Measurements from ENCODE around the gene CA10. TPM values are rescaled to one million over a fixed set of nuclear protein-coding genes. Genes with fewer than 3 reads are reported as not detected.

The CA10 gene
- total RNA-seq, 1 experiment from 2014 or later, result 0.46 TPM

- no CpG with 5 or more reads among the region's 3 CpGs for WGBS (ENCODE audit: extremely low coverage, insufficient read length, low lambda C conversion rate)
- H3K9me3 Mint-ChIP-seq, result peaks cover 3 to 5% of the 10 kb centered on the region in 2 experiments; a peak in 3 of 5 replicates
Observed at GRCh38 chr17:51612692-51613091, 545.8 kb downstream of the CA10 start.

More at GRCh38 chr17:51612692-51613091, 545.8 kb downstream of the CA10 start:
- no peak for DNase-seq
- no peak overlapping the region for H3K27ac ChIP-seq (ENCODE audit: insufficient read length, low read depth, low read length)
- H3K79me1 ChIP-seq (ENCODE audit: insufficient read depth, low read depth, low read length, poor library complexity, severe bottlenecking), result no peaks in the 10 kb centered on the region
- H3K4me1 Mint-ChIP-seq, result peaks cover 6 to 10% of the 10 kb centered on the region in 2 experiments; a peak in 3 of 4 replicates
- H3K4me1 ChIP-seq (ENCODE audit: insufficient read depth, low read length), result no peaks in the 10 kb centered on the region; the same call in 1 of the 2 replicates
- no peak overlapping the region for H4K8ac ChIP-seq (replicated peaks; ENCODE audit: insufficient read length, low read depth, low read length)
- H3K27me3 Mint-ChIP-seq (ENCODE audit: low read depth), result no peaks in the 10 kb centered on the region
- no peak overlapping the region for H2AFZ ChIP-seq (ENCODE audit: low read length)
- H2BK120ac ChIP-seq (ENCODE audit: low read depth, low read length, poor library complexity, severe bottlenecking), result no peak overlapping the region
- H3K23ac ChIP-seq (ENCODE audit: insufficient read length, low read depth, low read length), result no peak overlapping the region
- no peak overlapping the region for H2BK5ac ChIP-seq (ENCODE audit: insufficient read length, low read length)
- H2BK12ac ChIP-seq (ENCODE audit: insufficient read length, low read depth, low read length), result no peak overlapping the region
- no peak overlapping the region for H3K56ac ChIP-seq (ENCODE audit: insufficient read length, low read depth, low read length)
- no peak overlapping the region for H3K14ac ChIP-seq (ENCODE audit: insufficient read depth, low read length)
- H3K9ac ChIP-seq (ENCODE audit: extremely low read depth, insufficient read length, low read length), result no peak overlapping the region
- no peak overlapping the region for H4K91ac ChIP-seq (ENCODE audit: insufficient read length, low read depth, low read length)
- H2BK15ac ChIP-seq (ENCODE audit: low read depth, low read length), result no peak overlapping the region
- H3K27ac Mint-ChIP-seq, result no peak overlapping the region
- no peak overlapping the region for H3K4me3 Mint-ChIP-seq
- no peak overlapping the region for H3K4ac ChIP-seq (ENCODE audit: low read depth, low read length)
- H3K23me2 ChIP-seq (ENCODE audit: insufficient read length, low read depth, low read length, poor library complexity, severe bottlenecking), result no peaks in the 10 kb centered on the region
- no peaks in the 10 kb centered on the region for H3K27me3 ChIP-seq (ENCODE audit: insufficient read depth, low read length)
- peaks cover 0 to 4% (median 2%) of the 10 kb centered on the region in 3 experiments; a peak in 4 of 7 replicates for H3K36me3 Mint-ChIP-seq (ENCODE audit: insufficient read depth in 1 of 3, low read depth in 3 of 3)
- TF ChIP-seq, protein P1, sequence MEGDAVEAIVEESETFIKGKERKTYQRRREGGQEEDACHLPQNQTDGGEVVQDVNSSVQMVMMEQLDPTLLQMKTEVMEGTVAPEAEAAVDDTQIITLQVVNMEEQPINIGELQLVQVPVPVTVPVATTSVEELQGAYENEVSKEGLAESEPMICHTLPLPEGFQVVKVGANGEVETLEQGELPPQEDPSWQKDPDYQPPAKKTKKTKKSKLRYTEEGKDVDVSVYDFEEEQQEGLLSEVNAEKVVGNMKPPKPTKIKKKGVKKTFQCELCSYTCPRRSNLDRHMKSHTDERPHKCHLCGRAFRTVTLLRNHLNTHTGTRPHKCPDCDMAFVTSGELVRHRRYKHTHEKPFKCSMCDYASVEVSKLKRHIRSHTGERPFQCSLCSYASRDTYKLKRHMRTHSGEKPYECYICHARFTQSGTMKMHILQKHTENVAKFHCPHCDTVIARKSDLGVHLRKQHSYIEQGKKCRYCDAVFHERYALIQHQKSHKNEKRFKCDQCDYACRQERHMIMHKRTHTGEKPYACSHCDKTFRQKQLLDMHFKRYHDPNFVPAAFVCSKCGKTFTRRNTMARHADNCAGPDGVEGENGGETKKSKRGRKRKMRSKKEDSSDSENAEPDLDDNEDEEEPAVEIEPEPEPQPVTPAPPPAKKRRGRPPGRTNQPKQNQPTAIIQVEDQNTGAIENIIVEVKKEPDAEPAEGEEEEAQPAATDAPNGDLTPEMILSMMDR (conservative IDR thresholded peaks at IDR 0.05), result no peak
- no peak overlapping the region for H4K5ac ChIP-seq (ENCODE audit: insufficient read length, low read depth, low read length)
- H4K20me1 ChIP-seq (ENCODE audit: control insufficient read depth, insufficient read depth, insufficient read length), result no peaks in the 10 kb centered on the region
- no peak overlapping the region for H2BK20ac ChIP-seq (ENCODE audit: low read depth, low read length, poor library complexity, severe bottlenecking)
- H3K79me2 ChIP-seq (ENCODE audit: insufficient read depth, low read length), result no peaks in the 10 kb centered on the region
- no peak overlapping the region for H3K18ac ChIP-seq (ENCODE audit: insufficient read length, low read depth, low read length)
- H3T11ph ChIP-seq (ENCODE audit: low read length), result no peak overlapping the region
- H3K9me3 ChIP-seq (ENCODE audit: control insufficient read depth, low read depth, low read length), result no peaks in the 10 kb centered on the region
- no peak overlapping the region for H2AK5ac ChIP-seq (ENCODE audit: insufficient read length, low read length)
- H3K4me2 ChIP-seq (ENCODE audit: insufficient read depth, insufficient read length, low read length), result no peak overlapping the region

All from H9 (cell line).